Stimulated activated CD8-positive, alpha-beta memory T cell treated with anti-CD3 and anti-CD28 coated beads, Interleukin-12 subunit alpha, Interleukin-12 subunit beta, amount 100 ng/mL, for 4 hours (primary cell): ENCODE results near the gene PHC3.

Experiments used
- DNase-seq: peaks from one replicate; pipeline ENCODE4 v3.0.0-alpha.2; 2020; ENCODE audit warnings: low read depth

PHC3 gene

GRCh38 chr3:170078620-170079281 is 102.8 kb downstream of the PHC3 start:
- DNase-seq, result no peak

DNA sequence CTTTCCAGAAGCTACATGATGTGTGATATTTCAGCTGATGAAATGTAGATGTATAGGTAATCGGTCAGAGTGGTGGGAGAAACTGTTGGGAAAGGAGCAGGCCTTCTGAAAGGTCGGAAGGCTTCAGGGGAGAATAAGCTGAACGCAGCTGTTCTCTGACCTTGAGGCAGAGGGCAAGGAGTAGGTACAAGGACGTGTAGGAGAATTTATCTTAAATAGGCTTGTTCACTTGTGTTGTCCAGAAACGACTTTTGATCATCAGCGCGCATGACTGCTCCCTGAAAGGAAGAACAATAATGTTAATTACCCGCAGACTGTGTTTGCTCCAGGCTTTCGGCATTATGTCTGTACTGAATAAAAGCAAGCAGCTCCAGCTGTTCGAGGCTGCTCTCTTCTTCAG is 104.2 kb downstream of the PHC3 start:
- DNase-seq, result no peak

DNA sequence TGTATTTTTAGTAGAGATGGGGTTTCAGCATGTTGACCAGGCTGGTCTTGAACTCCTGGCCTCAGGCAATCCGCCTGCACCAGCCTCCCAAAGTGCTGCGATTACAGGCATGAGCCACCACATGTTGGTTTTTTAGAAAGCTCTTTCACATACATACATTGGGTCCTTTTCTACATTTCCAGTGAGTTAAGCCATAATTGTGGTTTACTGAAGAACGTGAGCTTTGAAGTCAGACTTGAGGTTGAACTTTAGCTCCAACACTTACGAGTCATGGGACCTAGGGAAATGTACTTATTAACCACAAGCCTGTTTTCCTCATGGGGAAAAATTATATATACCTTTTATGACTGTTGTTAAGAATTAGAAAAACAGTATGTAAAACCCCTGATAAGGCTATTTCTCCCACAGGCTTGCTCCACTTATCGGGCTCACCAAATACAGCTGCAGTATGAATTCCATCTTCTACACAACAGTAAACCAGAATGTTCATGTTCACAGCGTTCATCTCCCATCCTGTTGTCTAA is 104.8 kb downstream of the PHC3 start:
- DNase-seq, result no peak

- no peak for DNase-seq
Measured at GRCh38 chr3:170075441-170076091, 106.0 kb downstream of the PHC3 start.

- DNase-seq, result no peak
Measured at GRCh38 chr3:170064108-170064507, 117.4 kb downstream of the PHC3 start.

DNA sequence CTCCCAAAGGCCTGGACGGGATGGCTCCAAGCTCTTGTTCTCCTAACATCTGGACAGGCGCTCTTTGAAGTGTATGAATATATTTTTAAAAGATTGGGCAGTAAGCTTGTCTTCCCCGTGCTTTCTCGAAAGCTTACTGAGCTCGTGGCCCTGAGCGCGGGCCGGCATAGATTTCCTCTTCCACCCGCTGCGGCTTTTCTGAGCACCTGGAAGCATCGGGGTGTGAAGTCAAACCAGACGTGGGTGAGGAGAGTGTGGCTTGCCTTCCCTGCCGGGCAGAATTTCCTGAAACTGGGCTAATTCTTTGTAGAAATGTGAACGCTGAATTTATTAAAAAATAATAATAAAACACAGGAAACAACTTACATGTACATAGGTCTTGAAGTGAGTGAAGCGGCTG is 117.8 kb downstream of the PHC3 start:
- DNase-seq, result no peak

- no peak for DNase-seq
Measured at GRCh38 chr3:170062769-170063168, 118.8 kb downstream of the PHC3 start.

DNA sequence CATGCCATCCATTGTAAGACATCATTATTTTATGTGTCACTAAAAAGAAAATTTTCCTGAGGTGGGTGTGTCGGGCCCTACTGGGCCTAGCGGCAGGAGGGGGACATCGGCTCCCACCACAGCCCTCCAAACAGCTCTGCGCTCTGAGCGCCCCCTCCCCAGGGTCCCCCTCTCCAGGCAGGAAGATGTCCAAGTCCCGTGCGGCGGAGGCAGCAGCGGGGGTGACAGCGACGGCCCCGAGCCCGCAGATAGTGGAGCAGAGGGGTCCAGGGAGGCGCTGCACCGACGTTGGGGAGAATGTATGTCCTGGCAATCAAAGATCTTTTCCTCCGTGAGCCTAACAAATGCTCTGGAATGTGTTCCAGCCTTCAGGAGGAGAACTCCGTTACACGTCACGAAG is 119.5 kb downstream of the PHC3 start:
- DNase-seq, result no peak

DNA sequence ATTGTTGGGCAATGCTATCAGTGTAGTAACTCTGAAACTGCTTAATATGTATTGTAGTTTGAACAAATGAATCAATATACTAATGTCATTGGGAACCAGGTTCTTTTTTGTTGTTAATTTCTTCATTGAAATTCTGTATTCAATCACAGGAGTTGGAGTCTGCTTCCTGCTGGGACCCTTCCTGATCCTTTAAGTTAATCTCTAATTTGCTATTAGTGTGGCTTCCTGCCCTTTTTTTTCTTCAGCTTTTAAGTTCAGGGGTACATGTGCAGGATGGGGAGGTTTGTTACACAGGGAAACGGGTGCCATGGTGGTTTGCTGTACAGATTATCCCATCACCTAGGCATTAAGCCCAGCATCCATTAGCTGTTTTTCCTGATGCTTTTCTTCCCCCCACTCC is 122.1 kb downstream of the PHC3 start:
- DNase-seq, result no peak

DNA sequence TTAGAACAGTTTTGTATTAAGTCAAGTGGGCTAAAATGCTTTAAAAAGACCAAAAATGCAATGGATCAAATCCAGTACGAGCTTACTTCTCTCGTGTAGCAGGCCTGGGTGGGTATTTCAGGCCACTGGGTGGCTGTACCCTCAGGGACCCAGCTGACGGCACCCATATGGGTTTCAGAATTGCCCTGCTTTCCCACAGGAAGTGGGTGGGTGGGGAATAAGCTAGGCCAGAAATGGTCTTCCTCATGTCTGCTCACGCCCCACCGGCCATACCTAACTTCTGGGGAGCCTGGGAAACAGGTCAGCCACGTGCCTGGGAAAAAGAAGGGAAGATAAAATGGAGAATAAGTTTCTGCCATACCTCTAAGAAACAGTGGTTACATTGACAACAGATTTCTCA is 123.4 kb downstream of the PHC3 start:
- no peak for DNase-seq

DNA sequence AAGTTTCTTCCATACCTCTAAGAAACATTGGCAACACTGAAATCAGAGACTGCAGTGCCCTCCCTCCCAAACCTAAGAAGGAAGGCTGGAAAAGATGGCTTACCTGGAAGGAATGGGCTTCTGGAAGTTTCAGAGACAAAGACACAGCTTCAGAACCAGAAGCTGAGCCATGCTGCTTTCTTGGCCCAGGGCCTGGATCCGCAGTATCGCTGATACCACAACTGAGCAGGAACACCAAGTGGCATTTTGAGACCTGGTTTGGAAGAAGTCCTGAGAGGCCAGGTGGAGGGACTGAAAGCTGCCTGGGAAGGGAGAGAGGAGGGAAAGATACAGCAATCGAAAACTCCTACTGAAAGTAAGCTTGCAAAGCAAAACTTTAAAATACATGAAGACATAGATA is 124.0 kb downstream of the PHC3 start:
- no peak for DNase-seq

DNA sequence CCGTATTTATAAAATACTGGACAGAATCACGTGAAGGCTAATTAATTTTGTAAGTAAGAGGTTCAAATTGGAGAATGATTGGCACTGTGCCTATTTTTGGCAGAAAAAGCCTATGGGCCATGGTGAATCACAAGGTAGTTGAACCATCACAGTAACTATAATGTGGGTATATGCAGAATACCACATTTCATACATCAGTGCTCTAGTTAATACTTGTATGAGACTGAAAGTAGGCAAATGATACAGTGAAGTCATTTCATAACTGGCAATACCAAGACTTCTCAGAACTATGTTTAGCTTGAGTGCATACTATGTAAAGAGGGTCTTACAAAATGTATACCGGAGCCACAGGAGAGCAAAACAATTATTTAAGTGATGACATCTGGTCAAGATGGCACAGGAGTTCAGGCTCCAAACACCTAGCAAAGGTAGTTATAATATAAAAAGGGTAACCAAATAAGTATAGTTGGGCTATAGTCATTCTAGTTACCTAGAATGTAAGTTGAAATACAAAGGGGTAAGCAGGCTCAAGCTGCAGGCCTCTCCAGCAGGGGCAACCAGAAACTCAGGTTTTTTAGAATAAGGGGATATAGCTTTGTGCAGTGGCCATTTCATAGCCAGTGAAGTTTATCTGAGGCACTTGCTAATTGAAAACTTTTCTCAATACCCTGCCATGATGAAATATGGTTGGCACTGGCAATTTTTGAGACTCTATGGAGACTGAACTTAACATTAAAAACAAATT is 124.7 kb downstream of the PHC3 start:
- no peak for DNase-seq

GRCh38 chr3:170055209-170055608 is 126.3 kb downstream of the PHC3 start:
- DNase-seq, result no peak

GRCh38 chr3:170054204-170054603 is 127.3 kb downstream of the PHC3 start:
- no peak for DNase-seq

DNA sequence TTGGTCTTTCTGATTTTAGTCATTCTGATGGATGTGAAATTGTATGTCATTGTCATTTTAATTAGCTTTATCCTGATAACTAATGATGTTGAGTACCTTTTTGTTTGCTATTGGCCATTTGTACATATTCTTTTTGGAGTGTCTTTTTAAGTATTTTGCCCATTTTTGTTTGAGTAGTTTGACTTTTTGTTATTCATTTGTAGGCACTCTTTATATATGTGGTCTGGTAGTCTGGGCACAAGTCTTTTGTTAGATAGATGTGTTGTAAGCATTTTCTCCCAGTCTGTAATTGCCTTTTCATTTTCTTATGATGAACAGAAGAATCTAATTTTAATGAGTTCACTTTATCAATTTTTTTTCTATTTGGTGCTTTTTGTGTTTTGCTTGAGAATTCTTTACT is 129.1 kb downstream of the PHC3 start:
- no peak for DNase-seq

DNA sequence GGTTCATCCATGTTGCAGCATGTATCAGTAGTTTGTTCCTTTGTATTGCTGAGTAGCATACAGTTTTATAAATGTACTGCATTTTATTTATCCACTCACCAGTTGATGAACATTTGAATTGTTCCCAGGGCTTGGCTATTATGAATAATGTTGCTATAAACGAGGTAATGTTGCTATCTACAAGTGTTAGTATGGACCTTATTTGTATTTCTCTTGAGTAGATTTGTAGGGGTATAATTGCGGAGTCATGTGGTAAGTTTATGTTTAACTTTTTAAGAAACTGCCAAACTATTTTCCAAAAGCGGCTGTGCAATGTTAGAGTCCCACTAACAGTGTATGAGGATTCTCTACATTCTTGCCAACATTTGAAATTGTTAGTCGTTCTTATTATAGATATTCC is 130.8 kb downstream of the PHC3 start:
- no peak for DNase-seq

- DNase-seq, result no peak
Measured at GRCh38 chr3:170049146-170050000, 132.2 kb downstream of the PHC3 start.

GRCh38 chr3:170047133-170047404 is 134.5 kb downstream of the PHC3 start:
- no peak for DNase-seq

DNA sequence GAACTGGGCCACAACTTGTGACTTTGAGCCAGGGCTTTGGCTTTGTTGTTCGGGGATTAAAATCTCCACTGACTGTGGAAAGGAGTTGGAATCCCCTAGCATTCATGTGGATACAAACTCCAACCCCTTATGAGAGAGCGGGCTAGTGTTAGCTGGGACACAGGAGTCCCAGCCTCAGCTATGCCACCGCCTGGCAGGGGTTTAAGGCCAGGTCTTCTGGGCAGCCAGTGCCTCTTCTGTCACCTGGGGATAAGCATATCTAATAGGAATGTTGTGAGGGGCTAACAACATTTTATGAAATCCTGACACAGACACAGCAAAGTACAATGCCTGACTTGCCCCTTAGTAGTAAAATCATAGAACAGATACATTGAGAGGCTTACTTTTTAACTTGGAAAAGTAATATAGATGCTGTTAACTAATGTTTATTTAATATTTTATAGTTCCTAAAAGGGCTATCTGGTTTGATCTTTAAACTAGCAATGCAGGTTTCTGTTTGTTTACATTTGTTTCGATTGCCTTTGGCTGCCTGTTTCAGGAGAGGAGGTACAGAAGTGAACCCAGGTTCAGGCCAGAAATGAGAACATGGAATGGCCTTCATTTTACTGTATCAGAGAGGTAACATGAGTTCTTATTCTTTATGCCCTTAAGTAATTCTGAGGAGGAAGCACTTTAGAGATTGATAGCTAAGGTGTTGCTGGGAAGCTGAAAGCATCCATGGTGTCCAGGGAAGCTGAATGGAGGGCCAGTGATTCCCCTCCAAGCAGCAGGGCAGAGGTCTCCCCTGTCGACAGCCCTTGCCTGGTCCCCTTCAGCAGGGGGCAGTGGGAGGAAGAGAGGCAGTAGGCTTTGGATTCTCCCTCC is 135.0 kb downstream of the PHC3 start:
- DNase-seq, result no peak

DNA sequence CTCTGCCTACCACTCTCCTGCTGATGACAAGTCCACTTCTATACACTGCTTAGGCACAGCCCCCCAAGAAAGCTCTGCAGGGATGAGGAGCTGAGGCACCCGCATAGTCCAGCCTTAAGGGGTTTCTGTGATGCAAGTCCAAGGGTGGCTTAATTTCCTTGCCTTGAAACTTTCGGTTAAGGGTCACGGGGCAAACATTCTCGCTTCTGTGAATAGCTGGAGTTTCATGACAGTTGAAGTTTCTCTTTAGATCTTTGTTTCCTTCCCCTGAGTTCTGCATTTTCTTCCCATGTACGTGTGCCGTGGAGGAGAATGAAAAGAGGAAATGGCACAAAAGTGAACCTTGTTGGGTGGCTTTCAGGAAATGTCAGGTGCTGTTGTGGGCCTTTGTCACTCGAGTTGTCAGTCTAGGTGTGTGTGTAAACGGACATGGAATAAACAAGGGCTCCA is 136.7 kb downstream of the PHC3 start:
- DNase-seq, result no peak

- DNase-seq, result no peak
Measured at GRCh38 chr3:170044271-170044670, 137.3 kb downstream of the PHC3 start.
